Measurements from ENCODE around the gene COL8A2.
A peak's percentile ranks its signal among the peaks of the same experiment; 100 is the strongest.

The COL8A2 gene

DNA sequence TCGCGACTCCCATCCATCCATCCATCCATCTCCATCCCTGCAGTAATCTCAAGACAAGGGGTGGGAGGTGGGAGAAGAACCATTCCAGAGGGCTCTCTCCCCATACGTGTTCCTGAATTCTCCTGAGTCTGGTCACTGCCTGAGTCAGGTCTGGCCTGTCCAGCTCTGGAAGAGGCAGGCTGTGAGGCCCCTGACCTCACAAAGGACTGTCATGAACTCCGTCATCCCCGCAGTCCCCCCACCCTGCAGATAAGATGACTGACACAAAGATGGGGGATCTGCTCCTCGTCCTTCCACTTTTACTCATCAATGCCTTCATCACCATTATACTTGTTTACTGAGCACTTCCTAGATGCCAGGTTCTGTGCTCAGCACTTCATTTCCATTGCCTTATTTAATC, 29.3 kb upstream of the COL8A2 start:
- TF ChIP-seq ZNF274 (IDR thresholded peaks at IDR 0.05; ENCODE audit: low read depth, low read length), result no peak

DNA sequence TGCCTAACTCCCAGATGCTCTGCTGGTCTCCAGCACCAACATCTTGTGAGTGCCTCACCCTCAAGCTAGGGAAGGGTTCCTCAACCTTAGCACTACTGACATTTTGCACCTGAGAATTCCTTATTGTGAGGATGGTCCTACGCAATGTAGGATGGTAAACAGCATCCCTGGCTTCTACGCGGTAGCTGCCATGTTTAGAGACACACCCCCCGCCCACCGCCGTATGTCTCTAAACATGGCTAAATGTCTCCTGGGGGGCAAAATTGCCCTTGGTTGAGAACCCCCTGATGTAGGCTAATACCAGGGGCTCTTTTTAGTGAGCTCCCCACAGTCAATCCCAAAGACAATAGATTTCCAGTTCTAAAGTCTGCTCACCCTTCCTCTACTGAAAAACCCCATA, 28.5 kb upstream of the COL8A2 start:
- H3K4me3 ChIP-seq (ENCODE audit: low read length), result no peak overlapping the region
- no peak for TF ChIP-seq ZNF274 (IDR thresholded peaks at IDR 0.05; ENCODE audit: low read depth, low read length)

More for the DNA sequence above, 29.3 kb upstream of the COL8A2 start:
- no peak overlapping the region for H3K4me3 ChIP-seq (ENCODE audit: low read length)

DNA sequence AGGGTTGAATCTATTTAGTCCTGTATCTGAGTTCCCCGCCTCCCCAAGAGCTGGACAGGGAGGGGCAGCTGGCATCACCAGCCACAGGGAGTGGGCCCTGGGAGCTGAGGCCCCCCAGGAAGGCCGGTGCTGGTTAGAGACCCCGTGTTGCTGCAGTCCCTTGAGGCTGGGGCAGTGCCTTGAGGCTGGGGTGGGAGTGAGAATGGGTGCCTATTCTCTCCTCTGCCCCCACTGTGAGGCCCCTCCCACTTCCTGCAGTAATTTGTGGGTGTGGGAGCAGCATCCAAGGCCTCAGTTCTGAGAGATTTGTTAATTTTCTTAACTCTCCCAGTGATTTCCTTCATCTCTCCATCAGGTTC, 26.8 kb upstream of the COL8A2 start:
- no peak for TF ChIP-seq ZNF274 (IDR thresholded peaks at IDR 0.05; ENCODE audit: low read depth, low read length)
- no peak overlapping the region for H3K4me3 ChIP-seq (ENCODE audit: low read length)

DNA sequence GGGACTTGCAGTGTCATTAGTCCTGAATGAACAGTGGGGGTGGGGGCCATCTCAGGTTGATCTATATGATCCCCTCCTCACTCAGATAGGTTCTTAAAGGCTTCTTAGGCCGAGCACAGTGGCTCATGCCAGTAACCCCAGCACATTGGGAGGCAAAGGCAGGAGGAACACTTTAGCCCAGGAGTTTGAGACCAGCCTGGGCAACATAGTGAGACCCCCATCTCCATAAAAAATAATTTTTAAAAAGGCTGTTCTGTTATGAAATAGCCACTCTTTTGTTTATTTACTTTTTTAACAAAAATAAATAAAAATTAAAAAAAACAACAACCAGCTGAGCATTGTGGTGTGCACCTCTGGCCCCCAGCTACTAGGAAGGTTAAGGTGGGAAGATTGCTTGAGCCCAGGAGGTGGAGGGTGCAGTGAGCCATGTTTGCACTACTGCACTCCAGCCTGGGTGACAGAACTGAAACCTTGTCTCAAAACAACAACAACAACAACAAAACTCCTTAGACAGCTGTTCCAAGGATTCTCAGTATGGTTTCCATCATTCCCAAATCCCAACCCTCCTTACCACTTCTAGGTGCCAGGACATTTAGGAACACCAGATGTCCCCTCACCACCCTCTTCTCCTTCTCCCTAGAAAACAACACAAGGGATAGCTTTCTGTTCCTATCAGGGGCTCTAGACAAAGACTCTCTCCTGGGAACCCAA, 26.3 kb upstream of the COL8A2 start:
- H3K4me3 ChIP-seq (ENCODE audit: low read length), result no peak overlapping the region; the same call in 1 of the 2 replicates
- TF ChIP-seq ZNF274 (IDR thresholded peaks at IDR 0.05; ENCODE audit: low read depth, low read length), result no peak

DNA sequence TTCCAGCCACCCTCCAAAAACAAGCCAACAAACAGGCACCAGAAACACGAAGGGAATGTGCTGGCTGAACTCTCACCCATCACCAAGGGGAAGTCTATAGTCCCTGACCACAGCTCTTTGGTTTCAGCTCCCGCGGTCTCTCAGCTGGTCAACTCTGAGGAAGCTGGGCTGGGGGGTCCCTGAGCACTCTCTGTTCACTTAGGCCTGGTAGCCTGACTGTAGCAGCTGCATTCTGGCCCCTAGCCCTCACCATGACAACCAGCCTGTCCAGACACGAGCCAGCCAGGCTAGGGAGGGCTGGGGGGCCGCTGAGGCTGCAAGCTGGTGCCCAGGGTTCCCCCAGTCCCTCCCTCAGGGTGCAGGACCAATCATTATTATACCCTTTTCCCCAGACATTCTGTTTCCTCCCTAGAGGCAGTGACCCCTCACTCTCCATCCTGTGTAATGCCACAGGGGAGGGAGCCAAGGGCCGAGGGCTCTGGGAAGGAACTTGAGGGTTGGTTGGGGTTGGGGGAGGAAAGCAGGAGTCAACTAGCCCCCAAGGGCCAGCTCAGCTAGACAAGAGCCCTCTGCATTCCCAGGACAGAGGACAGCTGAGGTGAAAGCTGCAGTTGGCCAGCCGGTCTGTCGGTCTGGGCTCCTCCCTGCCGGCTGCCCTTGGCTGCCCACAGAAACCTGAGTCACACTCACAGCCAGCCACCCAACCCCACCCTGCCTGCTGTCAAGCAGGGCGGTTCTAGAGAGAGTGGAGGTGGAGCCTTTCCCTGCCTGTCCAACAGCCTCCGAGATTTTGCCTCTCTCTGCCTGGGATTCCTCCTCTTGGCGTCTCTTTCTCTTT, 25.5 kb upstream of the COL8A2 start:
- H3K4me3 ChIP-seq (ENCODE audit: low read length), result no peak overlapping the region; the same call in 1 of the 2 replicates
- TF ChIP-seq ZNF274 (IDR thresholded peaks at IDR 0.05; ENCODE audit: low read depth, low read length), result no peak

DNA sequence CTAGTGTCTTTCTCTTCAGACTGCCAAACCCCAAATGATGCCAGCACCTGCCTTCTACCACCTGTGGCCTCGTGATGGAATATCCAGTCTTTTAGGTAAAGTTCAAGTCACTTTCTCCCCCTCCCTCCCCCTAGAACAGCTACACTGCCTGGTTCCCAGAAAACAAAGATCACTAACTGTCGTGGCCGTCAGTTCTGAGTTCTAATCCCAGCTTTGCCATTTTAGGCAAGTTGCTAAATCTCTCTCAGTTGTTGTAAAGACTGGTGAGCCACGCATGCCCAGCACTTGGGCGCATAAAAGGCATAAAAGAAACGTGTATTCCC, 24.9 kb upstream of the COL8A2 start:
- H3K4me3 ChIP-seq (ENCODE audit: low read length), result peak overlapping the region; percentile 18; the same call in 1 of the 2 replicates
- TF ChIP-seq ZNF274 (IDR thresholded peaks at IDR 0.05; ENCODE audit: low read depth, low read length), result no peak

DNA sequence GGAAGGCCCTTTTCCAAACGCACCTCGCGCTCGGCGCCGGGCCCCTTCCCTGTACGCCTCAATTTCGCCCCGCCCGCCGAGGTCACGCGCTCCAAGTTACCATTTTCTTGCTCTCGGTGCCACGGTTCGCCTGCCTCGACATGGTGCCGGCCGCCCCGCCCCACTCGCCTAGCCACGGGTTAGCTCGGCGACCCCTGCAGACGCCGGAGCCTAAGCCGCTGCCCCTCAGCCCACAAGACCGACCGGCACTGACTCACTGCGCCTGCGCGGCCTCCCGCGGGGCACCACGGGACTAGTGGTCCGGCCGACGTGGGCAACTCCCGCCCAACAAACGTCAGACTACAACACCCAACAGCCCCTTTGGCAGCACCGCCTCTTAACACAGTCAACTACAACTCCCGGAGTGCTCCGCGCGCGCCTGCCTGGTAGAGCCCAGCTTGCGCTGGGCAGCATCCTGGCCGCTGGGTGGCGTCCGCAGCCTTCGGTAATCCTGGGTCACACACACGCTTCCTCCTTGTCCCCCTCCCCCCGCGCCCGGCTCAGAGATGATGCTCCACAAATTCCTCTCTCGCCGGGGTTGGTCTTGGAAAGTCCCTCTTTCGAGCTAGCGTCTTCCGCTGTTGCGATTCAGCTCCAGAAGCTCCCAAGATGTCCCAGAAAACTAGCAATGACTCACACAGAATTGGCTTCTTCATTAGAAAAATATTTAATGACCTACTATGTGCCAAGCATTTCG, 24.4 kb upstream of the COL8A2 start, which contains the start of gene TRAPPC3:
TRAPPC3 (minus strand) TSS at position 250 of the 736 bp plus-strand sequence; CDS start at position 142, 108 bp downstream.
- TF ChIP-seq ZNF274 (IDR thresholded peaks at IDR 0.05; ENCODE audit: low read depth, low read length), result no peak
- H3K4me3 ChIP-seq (ENCODE audit: low read length), result peak within 1 kb of the TSS; percentile 78

DNA sequence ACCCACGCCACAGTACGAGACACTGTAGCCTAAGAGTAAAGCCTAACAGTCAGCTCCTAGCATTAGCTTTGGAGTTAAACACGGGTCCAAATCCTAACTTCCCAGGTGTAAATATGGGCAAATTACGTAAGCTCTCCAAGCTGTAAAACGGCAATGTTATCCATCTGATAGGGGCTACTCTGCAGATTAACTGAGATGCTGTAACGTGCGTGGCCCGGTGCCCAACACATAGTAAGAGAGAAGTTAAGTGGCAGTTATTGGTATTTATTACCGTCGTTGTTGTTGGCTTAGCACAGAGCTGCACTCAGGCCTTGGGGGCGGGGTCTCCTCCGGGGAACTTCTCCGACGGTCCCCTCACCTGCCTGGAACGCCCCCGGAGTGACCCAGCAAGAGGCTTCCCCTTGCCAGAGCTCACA, 23.8 kb upstream of the COL8A2 start:
- TF ChIP-seq ZNF274 (IDR thresholded peaks at IDR 0.05; ENCODE audit: low read depth, low read length), result no peak

DNA sequence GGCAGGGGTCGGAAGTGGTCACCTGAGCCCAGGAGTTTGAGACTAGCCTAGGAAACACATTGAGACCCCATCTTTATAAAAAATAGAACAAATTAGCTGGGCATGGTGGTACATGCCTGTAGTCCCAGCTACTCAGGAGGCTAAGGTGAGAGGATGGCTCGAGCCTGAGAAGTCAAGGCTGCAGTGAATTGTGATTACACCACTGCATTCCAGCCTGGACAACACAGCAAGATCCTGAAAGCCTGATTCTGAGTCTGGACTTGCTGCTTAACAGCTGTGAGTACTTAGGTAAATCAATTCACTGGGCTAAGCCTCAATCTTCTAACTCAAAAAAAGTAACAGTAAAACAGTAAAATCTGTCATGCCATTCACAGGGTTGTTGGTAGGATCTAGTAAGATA, 19.4 kb upstream of the COL8A2 start:
- TF ChIP-seq ZNF274 (IDR thresholded peaks at IDR 0.05; ENCODE audit: low read depth, low read length), result no peak
- H3K4me3 ChIP-seq (ENCODE audit: low read length), result no peak overlapping the region

More for the DNA sequence above, 23.8 kb upstream of the COL8A2 start:
- peak overlapping the region; percentile 78 for H3K4me3 ChIP-seq (ENCODE audit: low read length)

DNA sequence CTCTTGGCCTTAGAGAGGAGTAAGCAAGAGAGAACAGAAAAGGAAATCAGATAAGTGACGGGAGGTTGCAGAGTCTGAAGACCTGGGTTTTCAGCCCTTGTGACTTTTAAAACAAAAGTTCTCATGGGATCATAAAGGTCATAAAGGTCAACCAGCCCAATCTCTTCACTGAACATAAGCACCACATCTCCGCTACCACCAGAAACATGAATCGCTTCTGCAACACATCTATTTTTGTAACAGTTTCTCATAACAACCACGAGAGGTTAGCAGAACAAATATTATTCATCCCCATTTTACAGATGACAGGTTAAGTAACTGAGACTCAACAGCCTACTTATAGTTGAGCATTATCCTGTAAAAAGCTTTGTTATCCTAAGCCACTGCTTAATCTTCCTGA, 18.4 kb upstream of the COL8A2 start:
- no peak overlapping the region for H3K4me3 ChIP-seq (ENCODE audit: low read length)
- no peak for TF ChIP-seq ZNF274 (IDR thresholded peaks at IDR 0.05; ENCODE audit: low read depth, low read length)

DNA sequence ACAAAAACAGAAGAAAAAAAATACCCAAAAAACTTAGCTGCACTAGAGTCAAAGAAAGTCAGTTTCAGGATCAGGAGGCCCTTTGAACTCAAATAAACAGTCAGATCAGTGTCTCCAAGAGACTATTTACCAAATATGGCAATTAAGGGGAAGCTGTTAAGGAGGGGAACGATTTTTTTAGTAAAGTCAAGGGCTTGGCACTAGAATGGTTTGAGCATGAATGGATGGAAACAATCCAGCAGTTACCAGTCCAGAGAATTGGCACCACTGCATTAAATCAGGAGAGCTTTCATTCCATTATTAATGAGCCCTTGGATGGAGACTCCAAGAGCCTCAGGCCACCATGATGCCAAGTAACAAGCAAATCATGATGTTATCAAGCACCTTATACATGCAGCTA, 17.1 kb upstream of the COL8A2 start:
- no peak for TF ChIP-seq ZNF274 (IDR thresholded peaks at IDR 0.05; ENCODE audit: low read depth, low read length)

DNA sequence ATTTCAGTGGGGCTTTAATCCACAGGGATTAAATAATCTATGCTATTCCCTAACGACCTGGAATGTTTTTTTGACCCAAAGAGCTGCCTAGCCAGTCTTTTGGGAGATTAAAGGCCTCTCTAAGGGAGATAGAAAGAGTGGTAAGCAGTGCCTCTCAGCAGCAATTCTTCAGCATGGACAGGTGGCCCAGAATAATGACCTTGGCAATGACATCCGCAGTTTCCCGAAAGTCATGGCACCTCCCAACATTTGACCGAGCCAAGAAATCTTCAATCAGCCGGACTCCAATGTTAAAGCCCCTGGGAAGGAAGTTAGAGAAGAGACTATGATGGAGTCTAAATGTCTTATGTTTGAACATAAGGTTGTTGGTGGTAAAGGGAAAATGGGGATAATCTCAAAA, 14.5 kb upstream of the COL8A2 start:
- TF ChIP-seq ZNF274 (IDR thresholded peaks at IDR 0.05; ENCODE audit: low read depth, low read length), result no peak
- no peak overlapping the region for H3K4me3 ChIP-seq (ENCODE audit: low read length)

More for the DNA sequence above, 17.1 kb upstream of the COL8A2 start:
- H3K4me3 ChIP-seq (ENCODE audit: low read length), result no peak overlapping the region

DNA sequence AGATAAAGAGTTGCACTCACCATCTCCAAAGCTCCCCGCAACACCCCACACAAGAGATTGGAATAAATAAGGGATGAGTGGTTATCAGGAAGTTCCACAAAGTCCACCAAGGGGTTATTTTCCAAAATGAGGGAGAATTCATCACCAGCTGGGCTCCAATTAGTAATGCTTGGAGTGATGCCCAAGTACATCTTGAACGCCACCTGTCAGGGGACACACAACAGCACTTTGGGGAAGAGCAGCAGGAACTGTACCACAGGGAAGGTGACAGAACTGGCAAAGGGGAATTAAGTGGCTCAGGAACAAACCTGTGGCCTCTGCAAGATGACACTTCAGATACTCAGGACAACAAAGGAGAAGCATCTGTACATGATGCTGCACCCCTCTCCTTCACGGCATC, 12.8 kb upstream of the COL8A2 start:
- no peak overlapping the region for H3K4me3 ChIP-seq (ENCODE audit: low read length)
- TF ChIP-seq ZNF274 (IDR thresholded peaks at IDR 0.05; ENCODE audit: low read depth, low read length), result no peak

DNA sequence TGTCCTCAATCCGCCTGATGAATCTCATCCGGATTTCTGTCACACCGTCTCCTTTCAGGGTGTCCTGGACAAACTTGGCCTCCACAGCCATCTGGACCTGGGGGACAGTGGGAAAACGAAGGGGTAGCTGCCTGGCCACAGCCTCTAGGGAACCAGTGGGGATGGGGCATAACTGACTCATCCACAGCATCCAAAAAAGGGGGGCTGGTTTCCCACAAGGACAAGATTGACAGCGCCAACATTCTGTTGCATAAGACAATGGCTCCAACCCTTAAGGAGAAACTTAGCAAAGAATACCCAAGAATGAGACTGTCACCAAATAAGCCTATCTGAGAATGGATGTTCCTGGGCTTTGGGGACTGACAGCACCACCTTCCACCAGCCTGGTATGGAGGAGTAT, 12.2 kb upstream of the COL8A2 start:
- no peak for TF ChIP-seq ZNF274 (IDR thresholded peaks at IDR 0.05; ENCODE audit: low read depth, low read length)
- H3K4me3 ChIP-seq (ENCODE audit: low read length), result no peak overlapping the region

All from GM08714 (cell line).